ENCODE results near the gene TTC9C.
"Not testable (repeated sequence)": the region's sequence is repeated elsewhere in the genome, so short reads cannot be mapped to it uniquely, and the experiment has no call there.

TTC9C gene

GRCh38 chr11:62726915-62727164 is 1.4 kb upstream of the TTC9C start:
- Histone ChIP-seq H4K20me1 (ENCODE audit: low read depth, low read length) (peaks cover 22% of the 10 kb centered on the region), H3K79me2 (ENCODE audit: insufficient read depth, low read length) (peaks cover 75% of the 10 kb centered on the region), H3F3A (ENCODE audit: insufficient read depth) (peaks cover 16% of the 10 kb centered on the region), H3K9me3 (ENCODE audit: insufficient read depth, low read length) (no peaks in the 10 kb centered on the region), H3K27me3 (ENCODE audit: low read length) (no peaks in the 10 kb centered on the region), H3K27ac (ENCODE audit: low read depth, low read length) (peak overlapping the region; percentile 94), H3K4me2 (ENCODE audit: low read depth, low read length, poor library complexity, severe bottlenecking) (peak overlapping the region; percentile 79), H3K4me3 (ENCODE audit: insufficient read depth, low read length, poor library complexity, severe bottlenecking) (peak overlapping the region; percentile 77), H3K9ac (ENCODE audit: low read length) (peak overlapping the region; percentile 82), H2AFZ (ENCODE audit: low read depth, low read length, severe bottlenecking) (no peak overlapping the region), H3K9me2 (replicated peaks; ENCODE audit: insufficient read depth, low read length) (no peaks in the 10 kb centered on the region), H3K36me3 (ENCODE audit: low read length) (peaks cover 31% of the 10 kb centered on the region)
- TF ChIP-seq CTCF (IDR thresholded peaks at IDR 0.05; ENCODE audit: insufficient read depth, low read length, poor library complexity, severe bottlenecking) (no peak), EZH2phosphoT487 (conservative IDR thresholded peaks at IDR 0.05; ENCODE audit: low read length) (no peak)

GRCh38 chr11:62727165-62727871 is 968 bp upstream of the TTC9C start, which contains the start of gene HNRNPUL2:
HNRNPUL2 (minus strand) TSS chr11:62727457; CDS start chr11:62727156, 301 bp downstream.
- H3K9me3 ChIP-seq (ENCODE audit: insufficient read depth, low read length), result no peaks in the 10 kb centered on the region
- no peaks in the 10 kb centered on the region for H3K27me3 ChIP-seq (ENCODE audit: low read length)
- H3K9me2 ChIP-seq (replicated peaks; ENCODE audit: insufficient read depth, low read length), result no peaks in the 10 kb centered on the region
- H3K4me3 ChIP-seq (ENCODE audit: insufficient read depth, low read length, poor library complexity, severe bottlenecking), result peak within 1 kb of the TSS; percentile 77
- peak within 1 kb of the TSS; percentile 82 for H3K9ac ChIP-seq (ENCODE audit: low read length)
- H3F3A ChIP-seq (ENCODE audit: insufficient read depth), result peaks cover 16% of the 10 kb centered on the region
- H2AFZ ChIP-seq (ENCODE audit: low read depth, low read length, severe bottlenecking), result peak within 1 kb of the TSS; percentile 46
- TF ChIP-seq CTCF (IDR thresholded peaks at IDR 0.05; ENCODE audit: insufficient read depth, low read length, poor library complexity, severe bottlenecking), result no peak
- no peak for TF ChIP-seq EZH2phosphoT487 (conservative IDR thresholded peaks at IDR 0.05; ENCODE audit: low read length)
- H3K79me2 ChIP-seq (ENCODE audit: insufficient read depth, low read length), result peaks cover 70% of the 10 kb centered on the region
- H3K4me2 ChIP-seq (ENCODE audit: low read depth, low read length, poor library complexity, severe bottlenecking), result peak within 1 kb of the TSS; percentile 80
- H3K36me3 ChIP-seq (ENCODE audit: low read length), result peaks cover 26% of the 10 kb centered on the region
- peaks cover 22% of the 10 kb centered on the region for H4K20me1 ChIP-seq (ENCODE audit: low read depth, low read length)
- H3K27ac ChIP-seq (ENCODE audit: low read depth, low read length), result peak within 1 kb of the TSS; percentile 94

GRCh38 chr11:62727872-62728170 is 465 bp upstream of the TTC9C start:
- Histone ChIP-seq H3K9ac (ENCODE audit: low read length) (peak overlapping the region; percentile 82), H4K20me1 (ENCODE audit: low read depth, low read length) (peaks cover 22% of the 10 kb centered on the region), H3K79me2 (ENCODE audit: insufficient read depth, low read length) (peaks cover 67% of the 10 kb centered on the region), H3K36me3 (ENCODE audit: low read length) (peaks cover 21% of the 10 kb centered on the region), H3K27ac (ENCODE audit: low read depth, low read length) (peak overlapping the region; percentile 94), H3K4me2 (ENCODE audit: low read depth, low read length, poor library complexity, severe bottlenecking) (peak overlapping the region; percentile 80), H3K27me3 (ENCODE audit: low read length) (no peaks in the 10 kb centered on the region), H3K9me3 (ENCODE audit: insufficient read depth, low read length) (no peaks in the 10 kb centered on the region), H3F3A (ENCODE audit: insufficient read depth) (peaks cover 16% of the 10 kb centered on the region), H3K9me2 (replicated peaks; ENCODE audit: insufficient read depth, low read length) (no peaks in the 10 kb centered on the region), H2AFZ (ENCODE audit: low read depth, low read length, severe bottlenecking) (peak overlapping the region; percentile 46), H3K4me3 (ENCODE audit: insufficient read depth, low read length, poor library complexity, severe bottlenecking) (peak overlapping the region; percentile 74)
- no peak for TF ChIP-seq EZH2phosphoT487 (conservative IDR thresholded peaks at IDR 0.05; ENCODE audit: low read length)
- TF ChIP-seq CTCF (IDR thresholded peaks at IDR 0.05; ENCODE audit: insufficient read depth, low read length, poor library complexity, severe bottlenecking), result no peak

GRCh38 chr11:62730076-62730475 is 1.8 kb downstream of the TTC9C start:
- Histone ChIP-seq H3K79me2 (ENCODE audit: insufficient read depth, low read length) (peaks cover 47% of the 10 kb centered on the region), H3K4me3 (ENCODE audit: insufficient read depth, low read length, poor library complexity, severe bottlenecking) (peak overlapping the region; percentile 74), H4K20me1 (ENCODE audit: low read depth, low read length) (peaks cover 11% of the 10 kb centered on the region; the same call in 1 of the 2 replicates), H3F3A (ENCODE audit: insufficient read depth) (peaks cover 16% of the 10 kb centered on the region), H3K9ac (ENCODE audit: low read length) (peak overlapping the region; percentile 82), H3K4me2 (ENCODE audit: low read depth, low read length, poor library complexity, severe bottlenecking) (peak overlapping the region; percentile 80)
- not testable (repeated sequence) for H3K9me2 ChIP-seq (replicated peaks; ENCODE audit: insufficient read depth, low read length); H2AFZ ChIP-seq (ENCODE audit: low read depth, low read length, severe bottlenecking); H3K27me3 ChIP-seq (ENCODE audit: low read length); H3K36me3 ChIP-seq (ENCODE audit: low read length); H3K27ac ChIP-seq (ENCODE audit: low read depth, low read length); H3K9me3 ChIP-seq (ENCODE audit: insufficient read depth, low read length)
